NCI-H446 (cell line): Measurements from ENCODE around the gene RAB34.

Experiments
- DNase-seq, 2 experiments: peaks; one replicate each; lab custom pipeline; 2025; lab: John Stamatoyannopoulos, UW

Gene RAB34

DNA sequence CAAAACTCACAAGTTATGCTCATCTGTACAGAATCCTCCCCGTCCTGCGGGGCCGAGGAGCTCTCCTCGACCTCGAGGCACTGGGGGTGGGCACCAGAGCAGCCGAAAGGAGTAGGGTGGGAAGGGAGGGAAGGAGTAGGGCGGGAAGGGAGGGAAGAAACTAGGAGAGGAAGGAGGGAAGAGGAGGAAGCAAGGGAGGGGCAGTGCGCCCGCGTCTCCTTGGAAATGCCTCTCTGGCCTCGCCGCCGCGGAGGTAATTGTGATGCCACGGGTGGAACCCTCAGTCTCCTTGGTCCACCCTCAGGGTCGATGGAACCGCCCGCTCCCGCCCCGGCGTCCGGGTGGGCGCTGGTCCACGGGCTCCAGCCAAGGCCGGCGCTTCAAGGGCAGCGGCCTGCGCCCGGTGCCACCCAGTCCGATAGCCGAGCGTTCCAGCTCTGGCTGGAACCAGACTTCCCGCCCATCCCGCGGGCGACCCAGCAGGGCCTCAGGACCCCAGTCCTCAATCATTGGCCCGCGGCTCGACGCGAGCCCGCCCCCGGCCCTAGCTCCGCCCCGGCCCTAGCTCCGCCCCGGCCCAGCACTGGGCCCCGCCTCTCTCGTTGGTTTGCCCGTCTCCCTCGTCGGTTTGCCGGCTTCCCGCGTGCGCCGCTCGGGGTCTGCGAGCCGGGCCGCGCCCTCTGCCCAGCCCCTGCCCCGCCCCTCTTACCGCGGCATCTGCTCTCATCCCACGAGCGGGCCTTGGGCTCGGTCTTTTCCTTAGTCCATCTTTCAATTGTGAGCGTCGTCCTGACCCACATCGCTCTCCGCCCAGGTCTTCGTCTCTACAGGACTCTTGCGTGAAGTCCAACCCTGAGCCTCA is 6.6 kb downstream of the RAB34 start:
- peak; percentile 67 to 94 for DNase-seq

DNA sequence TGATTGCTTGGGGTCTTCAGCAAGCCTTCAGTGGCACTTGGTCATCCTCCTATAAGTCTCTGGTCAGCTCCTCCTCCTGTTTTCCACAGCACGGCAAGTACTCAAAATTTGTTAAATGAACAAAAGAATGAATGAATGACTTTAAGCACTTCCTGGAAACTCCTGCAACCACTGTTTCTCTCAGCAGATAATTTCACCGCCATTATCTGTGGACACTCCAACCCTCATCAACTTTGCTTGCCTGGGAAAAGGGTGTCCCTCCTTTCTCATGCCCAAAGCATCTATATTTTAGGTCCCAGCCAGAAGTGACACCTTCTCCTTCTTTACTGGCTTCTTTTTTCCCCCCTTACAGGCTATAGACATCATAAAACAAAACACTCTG is 10.3 kb downstream of the RAB34 start:
- DNase-seq, result no peak

DNA sequence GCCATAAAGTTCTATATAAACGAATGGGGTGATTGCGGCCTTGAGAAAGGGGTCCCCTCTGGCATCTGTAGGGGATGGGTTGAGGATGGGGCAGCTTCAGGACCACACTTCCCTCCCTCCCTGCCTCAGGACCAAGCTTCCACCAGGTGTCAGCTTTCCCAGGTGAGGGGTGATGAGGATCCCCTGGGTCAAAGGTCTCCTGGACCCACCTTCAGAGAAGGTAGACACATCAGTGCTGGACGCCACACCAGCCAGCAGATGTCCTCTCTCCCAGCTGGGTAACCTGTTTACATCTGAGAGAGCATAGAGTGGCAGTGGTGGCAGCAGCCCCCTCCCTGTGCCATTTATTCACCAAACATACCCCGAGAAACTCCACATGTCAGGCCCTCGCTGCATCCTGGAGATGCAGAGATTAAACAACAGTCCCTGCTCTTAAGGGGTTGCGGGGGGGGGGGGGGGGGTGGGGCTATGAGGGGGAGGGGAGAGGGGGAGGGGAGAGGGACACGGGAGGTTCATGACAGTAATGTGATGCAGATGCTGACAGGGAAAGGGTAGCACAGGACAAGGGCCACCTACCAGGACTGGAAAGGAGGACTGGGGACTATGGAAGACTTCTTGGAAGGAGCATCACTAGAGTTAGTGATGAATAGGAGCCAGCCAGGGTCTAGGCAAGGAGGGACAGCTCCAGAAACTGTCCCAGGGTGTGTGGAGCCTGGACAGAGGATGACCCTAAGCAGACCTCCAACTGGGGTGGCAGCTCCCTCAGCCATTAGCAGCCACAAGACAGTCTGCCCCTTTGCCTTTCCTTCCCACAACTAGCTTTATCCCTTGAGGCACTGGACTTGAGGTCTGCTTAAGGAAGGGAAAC is 11.0 kb downstream of the RAB34 start:
- no peak for DNase-seq

DNA sequence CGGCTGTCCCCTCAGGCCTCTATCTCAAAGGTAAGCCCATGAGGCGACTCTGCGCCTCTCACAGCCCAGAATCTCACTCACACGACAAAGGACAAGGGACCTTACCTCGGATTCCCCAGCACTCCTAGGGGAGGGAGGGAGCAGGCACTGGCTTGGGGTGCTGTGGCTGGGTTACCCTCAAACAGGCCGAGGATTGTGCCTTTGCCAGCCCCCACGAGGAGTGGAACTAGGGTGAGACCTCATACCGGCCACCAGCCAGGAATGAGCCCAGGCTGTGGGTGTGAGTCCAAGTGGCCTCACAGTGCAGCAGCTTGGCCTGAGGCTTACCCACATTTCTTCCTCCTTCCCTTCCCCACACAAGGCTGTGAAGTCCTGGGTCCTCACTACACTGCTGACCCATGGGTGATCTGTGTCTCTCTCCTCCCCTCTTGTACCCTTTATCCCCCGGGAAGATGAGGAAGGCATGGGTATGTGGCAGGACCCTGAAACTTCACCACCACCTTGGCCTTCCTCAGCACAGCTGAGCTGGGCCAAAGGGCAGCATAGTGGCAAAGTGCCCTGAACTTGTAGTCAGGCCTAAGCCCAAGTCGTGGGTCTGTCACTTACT is 11.8 kb downstream of the RAB34 start:
- no peak for DNase-seq

DNA sequence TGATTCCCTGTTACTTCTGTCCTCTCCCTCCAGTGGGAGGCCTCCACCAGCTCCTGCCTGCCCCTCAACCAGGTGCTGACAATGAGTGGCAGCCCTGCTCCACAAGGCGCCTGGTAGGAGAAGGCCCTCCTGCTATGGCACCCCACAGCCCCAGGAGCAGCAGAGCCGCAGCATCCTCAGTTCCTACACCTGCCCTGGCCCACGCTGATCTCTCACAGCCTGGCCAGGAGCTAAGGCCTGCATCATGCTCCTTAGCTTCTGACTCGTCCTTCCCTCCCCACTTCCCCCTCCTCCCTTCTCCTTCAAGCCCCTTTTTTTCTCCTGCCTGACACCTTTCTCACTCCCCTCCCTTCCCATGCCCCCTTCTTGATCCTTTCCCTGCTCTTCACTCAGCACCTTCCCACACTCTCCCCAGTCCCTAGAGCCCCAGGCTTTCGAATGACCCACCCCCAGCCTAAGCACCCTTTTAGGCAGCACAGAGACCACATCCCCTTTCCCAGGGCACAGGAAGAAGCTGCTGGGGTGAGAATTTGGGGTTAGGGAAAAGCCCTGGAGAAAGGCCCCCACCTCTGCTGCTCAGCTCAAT is 12.5 kb downstream of the RAB34 start:
- no peak for DNase-seq

DNA sequence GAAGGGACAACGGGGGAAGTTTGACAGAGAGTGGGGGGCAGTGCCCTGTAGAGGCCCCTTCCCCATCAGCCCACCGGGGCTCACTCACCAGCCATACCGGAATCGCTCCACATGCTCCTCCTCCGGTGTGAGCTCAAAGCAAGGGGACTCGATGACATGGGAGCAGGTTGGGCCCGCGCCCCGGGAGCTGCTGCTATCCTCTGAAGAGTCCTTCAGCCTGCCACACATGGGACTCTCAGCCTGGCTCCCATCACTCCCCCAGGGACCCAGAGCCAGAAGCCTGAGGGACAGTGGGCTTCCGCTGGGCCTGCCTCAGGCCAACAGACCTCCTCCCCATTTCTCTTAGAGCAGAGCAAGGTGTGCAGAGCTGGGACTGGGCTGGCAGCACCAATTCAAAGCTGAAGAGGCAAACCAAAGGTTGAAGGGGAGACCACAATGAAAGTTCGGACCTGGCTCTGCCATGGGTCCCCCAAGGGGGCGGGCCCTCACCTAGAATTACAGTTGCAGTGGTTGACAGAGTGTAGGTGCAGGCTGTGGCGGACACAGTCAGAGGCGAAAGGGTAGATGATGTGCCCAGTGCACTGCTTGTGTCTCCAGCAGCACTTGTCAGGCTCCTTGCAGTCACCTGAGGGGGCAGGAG is 13.3 kb downstream of the RAB34 start:
- DNase-seq, result no peak

DNA sequence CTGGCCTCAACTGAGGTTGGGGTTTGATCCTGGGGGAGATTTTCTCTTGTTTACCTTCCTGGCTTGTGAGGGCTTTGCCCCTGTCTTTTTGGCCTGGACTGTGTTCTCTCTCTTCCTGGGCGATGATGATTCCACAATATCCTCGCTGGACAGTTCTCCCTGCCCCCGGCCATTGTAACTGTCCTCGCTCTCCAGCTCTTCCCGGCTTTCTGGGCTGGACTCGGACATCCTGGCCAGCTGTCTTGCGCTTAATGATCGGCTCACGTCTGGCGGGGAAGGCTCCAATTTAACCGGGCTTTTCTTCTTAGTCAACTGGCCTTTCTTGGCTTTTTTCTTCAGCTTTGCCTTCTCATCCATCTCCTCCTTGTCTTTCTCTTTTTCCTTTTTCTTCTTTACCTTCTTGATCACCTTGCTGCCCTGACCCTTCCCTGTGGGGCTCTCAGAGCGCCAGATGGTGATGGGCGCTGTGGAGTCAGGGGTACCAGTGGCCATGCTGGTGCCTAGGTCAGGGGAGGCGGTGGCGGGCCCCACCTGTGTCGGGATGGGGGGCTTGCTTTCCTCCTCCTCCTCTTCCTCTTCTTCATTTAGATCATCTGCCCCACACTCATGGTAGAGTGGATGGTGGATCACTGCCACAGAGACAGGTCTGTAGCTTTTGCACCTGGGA is 14.0 kb downstream of the RAB34 start:
- no peak for DNase-seq

DNA sequence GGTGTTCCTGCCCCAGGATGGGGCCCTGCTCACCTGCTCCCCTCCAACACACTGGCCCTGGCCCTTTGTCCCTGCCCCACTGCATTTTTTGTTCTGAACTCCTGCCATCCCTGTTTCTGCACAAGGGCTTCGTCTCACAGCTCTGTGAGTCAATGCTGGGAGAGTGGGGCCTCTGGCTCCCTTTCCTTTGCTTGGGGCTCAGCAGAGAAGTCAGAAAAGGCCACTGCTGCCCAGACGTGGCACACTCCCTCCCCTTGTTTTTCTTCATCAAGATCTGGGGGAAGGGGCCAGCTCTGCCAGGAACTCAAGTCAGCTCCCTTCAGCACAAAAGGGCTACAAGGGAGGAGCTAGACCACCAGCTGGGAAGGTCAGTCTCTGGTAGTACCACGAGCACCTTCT is 14.9 kb downstream of the RAB34 start:
- DNase-seq, result no peak

DNA sequence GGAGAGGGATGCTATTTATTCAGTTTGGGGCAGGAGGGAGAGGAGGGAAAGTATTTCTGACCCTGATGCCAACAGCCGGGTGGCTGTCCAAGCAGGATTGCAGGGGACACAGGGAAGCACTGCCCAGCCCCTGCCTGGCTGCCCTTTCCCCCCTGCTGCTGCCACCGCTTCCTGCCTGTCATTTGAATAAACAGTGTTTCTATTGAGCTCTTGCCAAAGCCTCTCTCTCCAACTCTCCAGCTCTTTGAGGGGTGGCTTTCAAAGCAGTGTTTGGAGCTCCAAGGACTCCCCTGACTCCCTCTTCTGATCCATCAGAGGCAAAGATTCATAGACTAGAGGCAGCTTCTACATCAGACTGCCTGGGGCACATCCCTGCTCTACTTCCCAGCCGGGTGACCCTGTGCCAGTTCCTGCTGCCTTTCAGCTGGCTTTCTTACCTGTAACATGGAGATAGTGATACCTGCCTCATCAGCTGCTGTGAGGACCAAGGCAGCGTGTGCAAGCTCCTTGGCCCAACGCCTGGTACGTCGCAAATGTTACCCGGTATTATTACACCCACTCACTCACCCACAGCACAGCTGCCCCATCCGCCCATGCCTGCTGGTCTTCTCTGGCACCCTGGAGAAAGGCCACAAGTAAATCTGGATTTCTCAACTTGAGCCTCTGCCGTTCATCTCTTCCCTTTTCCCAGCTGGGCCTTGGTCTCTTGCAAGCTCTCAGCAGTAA is 15.5 kb downstream of the RAB34 start:
- no peak for DNase-seq

DNA sequence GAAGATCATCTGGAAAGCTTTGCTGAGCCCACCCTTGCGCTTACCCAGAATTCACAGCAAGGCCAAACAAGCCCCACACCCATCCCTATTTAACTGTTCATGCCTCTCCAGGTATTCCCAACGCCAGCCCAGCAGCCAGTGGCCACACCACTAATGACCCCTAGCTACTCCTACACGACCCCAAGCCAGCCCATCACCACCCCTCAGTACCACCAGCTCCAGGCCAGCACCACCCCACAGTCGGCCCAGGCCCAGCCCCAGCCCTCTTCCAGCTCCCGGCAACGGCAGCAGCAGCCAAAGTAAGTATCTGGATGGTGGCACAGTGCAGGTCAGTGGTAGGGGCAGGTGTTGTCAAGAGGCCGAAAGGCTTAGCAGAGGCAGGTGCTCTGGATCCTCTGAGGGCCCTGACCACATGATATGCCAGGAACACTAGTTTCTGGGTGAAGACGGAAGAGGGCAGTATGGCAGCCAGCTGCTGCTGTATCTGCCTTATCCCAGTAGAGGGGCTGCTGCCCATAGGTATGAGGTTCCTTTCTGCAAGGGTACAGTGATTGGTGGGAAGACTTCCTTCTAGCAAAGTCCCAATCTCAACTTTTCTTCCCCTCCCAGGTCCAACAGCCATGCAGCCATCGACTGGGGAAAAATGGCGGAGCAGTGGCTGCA is 16.7 kb downstream of the RAB34 start:
- no peak for DNase-seq

DNA sequence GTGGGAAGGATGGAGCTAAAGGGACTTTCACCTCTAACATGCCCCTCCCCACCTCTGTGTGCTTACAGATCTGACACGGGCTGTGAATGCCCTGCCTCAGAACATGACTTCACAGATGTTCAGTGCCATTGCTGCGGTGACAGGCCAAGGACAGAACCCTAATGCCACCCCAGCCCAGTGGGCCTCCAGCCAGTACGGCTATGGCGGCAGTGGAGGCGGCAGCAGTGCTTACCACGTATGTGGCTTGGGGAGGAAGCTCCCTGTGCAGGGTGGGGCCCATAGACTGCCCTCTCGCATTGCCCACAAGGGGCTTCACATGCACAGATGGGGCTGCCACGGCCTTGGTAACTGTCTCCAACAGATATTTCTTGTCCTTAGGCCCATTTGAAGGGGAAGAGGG is 17.4 kb downstream of the RAB34 start:
- DNase-seq, result no peak

DNA sequence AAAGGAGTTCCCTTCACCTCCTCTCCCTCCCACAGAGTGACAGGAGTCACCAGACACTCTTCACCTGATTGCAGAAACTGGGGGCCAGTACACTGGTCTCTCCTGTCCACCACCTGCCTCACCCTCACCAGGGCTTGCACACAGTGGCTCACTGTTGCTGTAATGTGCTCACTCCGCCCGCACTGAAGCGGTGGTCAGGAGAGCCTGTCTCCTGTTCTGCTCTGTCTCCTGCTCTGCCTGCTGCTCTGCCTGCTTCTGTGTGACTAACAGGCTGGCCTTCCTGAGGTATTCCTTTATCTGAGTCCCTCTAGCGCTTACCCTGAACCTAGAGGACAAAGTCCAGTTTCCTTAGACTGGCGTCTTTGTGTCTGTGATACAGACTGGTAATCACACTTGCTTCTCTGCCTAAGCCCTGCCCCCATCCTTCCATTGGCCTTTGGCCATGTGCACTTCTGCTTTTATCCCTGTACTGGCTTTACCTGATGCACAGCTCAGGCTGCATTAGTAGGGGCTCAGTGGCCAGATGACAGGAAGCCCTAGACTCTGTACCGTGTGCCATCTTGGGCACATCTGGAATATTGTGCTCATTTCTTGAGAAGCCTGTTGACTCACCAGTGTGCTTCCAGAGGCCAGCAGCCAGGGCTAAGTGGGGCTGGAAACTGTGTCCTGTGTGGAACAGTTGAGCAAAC is 19.3 kb downstream of the RAB34 start:
- no peak for DNase-seq

DNA sequence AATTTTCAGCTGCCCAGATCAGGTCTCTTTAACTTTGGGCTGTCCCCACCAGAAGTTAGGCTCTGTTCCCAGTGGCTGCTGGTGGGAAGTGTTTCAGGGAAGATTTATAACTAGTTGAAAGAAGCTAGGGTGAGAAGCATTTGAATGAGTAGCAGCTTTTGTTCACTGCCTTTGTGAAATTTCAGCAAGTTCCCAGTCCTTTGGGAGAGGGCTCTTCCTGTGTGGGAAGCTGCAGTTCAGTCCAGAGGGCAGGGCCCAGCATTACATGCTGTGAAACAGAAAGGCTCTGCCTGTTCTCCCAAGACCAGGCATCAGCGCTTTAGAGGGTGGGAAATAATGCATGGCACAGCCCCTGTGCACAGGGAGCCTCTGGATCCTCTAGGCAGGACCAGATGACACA is 23.8 kb downstream of the RAB34 start:
- no peak for DNase-seq

DNA sequence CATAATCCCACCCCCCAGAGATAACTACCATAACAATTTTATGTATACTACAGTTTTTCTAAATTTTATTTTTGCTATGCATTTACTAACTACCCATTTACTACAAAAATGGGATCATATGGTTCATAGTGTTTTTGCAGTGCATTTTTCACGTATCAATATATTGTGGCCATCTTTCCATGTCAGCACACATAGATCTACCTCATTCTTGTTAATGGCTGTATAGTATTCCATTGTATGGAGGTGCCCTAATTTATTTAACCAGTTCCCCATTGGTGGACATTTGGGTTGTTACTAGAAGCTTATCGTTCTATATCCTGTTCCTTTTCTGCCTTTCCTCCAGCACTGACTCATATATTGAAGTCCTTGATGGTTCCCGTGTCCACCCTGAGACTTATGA is 28.7 kb downstream of the RAB34 start:
- DNase-seq, result no peak

DNA sequence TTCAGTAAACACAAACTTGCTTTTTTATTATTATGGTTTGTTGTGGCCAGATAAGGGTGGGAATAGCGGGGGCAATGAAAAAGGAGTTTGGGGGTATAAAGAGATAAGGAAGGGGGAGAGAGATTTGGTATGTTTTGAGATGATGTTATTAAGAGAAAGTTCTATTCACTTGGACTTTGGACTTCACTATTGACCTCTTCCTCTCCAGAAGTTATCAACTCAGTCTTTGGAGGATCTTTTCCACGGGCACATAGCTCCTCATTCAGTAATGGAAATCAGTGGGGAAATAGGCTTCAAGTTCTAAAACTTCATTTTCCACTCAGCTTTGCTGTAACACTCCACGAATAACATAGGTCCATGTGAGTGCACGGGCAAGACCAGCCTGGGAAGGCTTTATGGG is 29.2 kb downstream of the RAB34 start:
- DNase-seq, result no peak

DNA sequence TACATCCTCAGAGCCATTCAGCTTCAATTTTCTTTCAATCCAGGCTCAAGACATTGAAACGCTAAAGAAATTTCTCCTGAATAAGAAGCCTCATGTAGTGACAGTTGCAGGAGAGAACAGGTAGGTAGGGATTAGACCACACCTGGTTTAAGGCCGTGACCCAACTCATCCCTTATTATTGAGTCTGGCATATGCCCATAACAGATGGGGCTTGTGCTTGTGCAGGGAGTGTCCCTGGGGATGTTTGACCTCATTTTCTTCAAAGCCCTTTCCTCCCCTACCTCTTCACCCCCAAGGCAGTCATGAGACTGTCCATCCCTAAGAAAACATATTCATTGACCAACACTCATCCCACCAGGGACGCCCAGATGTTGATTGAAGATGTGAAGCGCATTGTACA is 31.4 kb downstream of the RAB34 start:
- no peak for DNase-seq

DNA sequence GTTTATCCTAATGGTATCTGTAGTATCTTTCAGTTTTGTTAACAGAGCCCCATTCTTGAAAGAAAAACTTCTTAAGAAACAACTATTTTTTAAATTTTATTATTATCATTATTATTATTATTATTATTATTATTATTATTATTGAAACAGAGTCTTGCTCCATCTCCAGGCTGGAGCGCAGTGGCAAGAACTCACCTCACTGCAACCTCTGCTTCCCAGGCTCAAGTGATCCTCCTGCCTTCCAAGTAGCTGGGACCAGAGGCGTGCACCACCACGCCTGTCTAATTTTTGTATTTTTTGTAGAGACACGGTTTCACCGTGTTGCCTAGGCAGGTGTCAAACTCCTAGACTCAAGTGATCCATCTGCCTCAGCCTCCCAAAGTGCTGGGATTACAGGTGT is 32.3 kb downstream of the RAB34 start:
- no peak for DNase-seq

DNA sequence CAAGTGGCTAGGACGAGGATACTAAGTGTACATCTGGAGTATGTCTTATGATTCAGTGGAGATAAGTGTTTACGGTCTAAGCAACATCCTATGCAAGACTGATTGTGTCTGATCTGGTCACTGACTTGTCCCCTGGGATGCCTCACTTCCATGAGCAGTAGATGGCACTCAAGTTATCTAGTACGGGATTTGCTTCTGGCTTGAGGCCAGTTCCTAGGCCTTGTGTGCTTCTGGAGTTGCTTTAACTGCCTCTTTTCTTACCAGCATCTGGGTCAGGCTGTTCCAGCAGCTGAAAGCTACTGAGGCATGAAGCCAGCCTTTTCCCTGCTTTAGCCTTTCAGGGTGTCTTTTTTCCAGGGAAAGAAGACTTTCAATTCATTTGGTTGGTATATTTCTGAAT is 32.7 kb downstream of the RAB34 start:
- DNase-seq, result no peak

DNA sequence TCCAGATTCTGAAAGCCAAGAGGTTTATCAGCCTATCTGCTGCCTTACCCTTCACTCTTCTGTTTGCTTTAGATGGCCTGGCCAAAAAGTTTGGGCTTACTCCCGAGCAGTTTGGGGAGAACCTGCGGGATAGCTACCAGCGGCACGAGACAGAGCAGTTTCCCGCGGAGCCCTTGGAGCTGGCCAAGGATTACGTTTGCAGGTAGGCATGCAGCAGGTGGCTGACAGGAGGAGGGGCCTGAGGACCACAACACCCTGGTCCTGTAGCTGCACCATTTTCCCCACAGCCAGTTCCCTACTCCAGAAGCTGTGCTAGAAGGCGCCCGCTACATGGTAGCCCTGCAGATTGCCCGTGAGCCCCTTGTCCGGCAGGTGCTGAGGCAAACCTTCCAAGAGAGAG is 35.0 kb downstream of the RAB34 start:
- no peak for DNase-seq

DNA sequence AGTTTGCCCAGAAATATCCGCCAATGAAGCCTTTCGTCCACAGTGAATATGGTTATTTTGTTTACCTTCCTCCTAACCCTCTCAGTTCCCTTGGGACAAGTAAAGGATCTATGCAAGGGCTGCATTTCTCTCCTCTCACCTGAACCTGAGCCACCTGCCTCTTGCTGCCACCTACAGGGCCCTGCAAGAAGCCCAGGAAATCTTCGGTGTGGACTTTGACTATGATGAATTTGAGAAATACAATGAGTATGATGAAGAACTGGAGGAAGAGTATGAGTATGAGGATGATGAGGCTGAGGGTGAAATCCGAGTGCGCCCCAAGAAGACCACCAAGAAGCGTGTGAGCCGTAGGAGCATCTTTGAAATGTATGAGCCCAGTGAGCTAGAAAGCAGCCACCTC is 41.7 kb downstream of the RAB34 start:
- no peak for DNase-seq
